ENCODE data around the gene DOLPP1. TPM values are rescaled to one million over a fixed set of nuclear protein-coding genes. Genes with fewer than 3 reads are reported as not detected.

DOLPP1 gene
- total RNA-seq, 1 donor = 12.4 TPM

DNA sequence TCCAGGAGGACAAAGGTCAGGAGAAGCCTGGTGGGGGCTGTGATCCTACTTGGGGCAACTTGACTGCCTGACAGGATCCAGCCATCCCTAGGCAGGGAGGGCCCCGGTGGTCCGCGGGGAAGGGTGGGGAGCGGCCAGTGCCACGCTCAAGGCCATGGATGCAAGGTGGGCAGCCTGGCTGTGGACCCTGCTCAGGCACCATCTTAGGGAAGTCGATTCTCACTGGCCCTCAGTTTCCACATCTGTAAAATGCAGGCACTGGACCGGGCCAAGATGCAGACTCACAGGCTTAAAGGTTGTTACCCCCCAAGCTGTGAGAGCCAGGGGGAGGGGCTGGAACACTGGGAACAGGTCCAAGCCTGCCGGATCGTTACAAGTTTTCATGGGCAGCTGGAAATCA lies 8.7 kb upstream of the DOLPP1 start:
- no peak for DNase-seq (ENCODE audit: low read depth)
- TF ChIP-seq, protein P1, sequence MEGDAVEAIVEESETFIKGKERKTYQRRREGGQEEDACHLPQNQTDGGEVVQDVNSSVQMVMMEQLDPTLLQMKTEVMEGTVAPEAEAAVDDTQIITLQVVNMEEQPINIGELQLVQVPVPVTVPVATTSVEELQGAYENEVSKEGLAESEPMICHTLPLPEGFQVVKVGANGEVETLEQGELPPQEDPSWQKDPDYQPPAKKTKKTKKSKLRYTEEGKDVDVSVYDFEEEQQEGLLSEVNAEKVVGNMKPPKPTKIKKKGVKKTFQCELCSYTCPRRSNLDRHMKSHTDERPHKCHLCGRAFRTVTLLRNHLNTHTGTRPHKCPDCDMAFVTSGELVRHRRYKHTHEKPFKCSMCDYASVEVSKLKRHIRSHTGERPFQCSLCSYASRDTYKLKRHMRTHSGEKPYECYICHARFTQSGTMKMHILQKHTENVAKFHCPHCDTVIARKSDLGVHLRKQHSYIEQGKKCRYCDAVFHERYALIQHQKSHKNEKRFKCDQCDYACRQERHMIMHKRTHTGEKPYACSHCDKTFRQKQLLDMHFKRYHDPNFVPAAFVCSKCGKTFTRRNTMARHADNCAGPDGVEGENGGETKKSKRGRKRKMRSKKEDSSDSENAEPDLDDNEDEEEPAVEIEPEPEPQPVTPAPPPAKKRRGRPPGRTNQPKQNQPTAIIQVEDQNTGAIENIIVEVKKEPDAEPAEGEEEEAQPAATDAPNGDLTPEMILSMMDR (IDR thresholded peaks at IDR 0.05; ENCODE audit: insufficient read depth, low read length) = no peak
- H3K4me3 ChIP-seq (ENCODE audit: low read depth, low read length) = no peak overlapping the region

DNA sequence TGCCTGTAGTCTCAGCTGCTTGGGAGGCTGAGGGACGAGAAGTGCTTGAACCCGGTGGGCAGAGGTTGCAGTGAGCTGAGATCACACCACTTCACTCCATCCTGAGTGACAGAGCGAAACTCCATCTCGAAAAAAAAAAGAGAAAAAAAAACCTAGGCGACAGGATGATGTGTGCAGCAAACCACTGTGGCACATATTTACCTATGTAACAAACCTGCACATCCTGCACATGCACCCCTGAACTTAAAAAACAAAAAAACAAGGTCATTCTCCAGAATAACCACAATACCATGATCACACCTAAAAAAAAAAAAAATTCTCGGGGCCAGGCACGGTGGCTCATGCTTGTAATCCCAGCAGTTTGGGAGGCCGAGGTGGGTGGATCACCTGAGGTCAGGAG lies 7.5 kb upstream of the DOLPP1 start:
- TF ChIP-seq, protein P1 (IDR thresholded peaks at IDR 0.05; ENCODE audit: insufficient read depth, low read length) = no peak
- no peak overlapping the region for H3K4me3 ChIP-seq (ENCODE audit: low read depth, low read length)
- DNase-seq (ENCODE audit: low read depth) = no peak

DNA sequence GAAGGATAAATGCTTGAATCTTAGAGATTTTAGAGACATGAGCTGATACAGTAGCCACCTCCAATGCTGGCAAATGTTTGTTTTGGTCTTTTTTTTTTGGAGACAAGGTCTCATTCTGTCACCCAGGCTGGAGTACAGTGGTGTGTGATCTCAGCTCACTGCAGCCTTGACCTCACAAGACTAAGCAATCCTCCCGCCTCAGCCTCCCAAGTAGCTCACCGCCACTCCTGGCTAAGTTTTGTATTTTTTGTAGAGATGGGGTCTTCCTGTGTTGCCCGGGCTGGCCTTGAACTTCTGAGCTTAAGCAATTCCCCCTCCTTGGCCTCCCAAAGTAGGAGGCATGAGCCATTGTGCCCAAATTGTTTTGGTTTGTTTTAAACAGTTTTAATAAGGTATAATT lies 6.8 kb upstream of the DOLPP1 start:
- DNase-seq (ENCODE audit: low read depth) = no peak
- H3K4me3 ChIP-seq (ENCODE audit: low read depth, low read length) = no peak overlapping the region
- TF ChIP-seq, protein P1 (IDR thresholded peaks at IDR 0.05; ENCODE audit: insufficient read depth, low read length) = no peak

DNA sequence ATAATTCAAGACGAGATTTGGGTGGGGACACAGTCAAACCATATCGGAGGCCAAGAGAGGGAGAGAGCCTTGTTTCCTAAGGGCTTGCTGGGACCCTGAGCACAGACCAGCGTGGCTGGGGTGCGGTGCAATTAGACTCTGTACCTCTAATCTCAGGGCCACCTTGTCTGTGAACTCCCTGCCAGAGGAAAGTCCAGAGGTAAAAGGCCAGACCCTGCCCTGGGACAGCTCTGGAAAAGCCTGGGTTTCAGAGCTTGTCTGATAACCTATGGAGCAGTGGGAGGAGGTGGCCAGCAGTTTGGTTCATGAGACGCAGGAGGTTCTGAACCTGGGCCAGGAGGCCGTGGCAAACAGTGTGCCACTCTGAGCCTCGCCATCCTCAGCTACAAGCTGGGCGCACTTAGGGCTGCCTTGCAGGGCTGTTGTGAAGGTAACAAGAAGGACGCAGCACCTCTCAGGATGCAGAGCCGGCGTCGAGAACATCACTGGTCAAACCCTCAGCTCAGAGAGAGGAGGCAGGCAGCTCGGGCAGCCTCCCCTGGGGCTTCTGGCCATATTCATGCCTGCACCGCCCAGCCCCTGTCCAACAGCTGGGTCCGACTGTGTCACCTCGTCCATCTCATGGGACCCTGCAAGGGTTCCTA lies 4.8 kb upstream of the DOLPP1 start:
- H3K4me3 ChIP-seq (ENCODE audit: low read depth, low read length) = no peak overlapping the region
- TF ChIP-seq, protein P1 (IDR thresholded peaks at IDR 0.05; ENCODE audit: insufficient read depth, low read length) = no peak
- DNase-seq (ENCODE audit: low read depth) = no peak

DNA sequence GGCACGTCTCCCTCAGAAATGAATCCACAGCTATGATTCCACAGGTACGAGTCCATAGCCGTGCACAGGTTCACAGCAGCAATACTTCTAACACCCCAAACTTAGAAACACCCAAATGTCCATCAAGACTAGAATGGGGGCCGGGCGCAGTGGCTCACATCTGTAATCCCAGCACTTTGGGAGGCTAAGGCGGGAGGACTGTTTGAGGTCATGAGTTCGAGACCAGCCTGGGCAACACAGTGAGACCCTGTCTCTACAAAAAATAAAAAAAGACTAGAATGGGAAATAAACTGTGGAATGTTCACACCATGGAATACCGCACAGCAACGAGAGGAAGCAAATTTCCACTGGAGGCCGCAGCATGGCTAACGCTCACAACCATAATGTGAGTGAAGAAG lies 4.3 kb upstream of the DOLPP1 start:
- no peak for DNase-seq (ENCODE audit: low read depth)
- H3K4me3 ChIP-seq (ENCODE audit: low read depth, low read length) = no peak overlapping the region
- TF ChIP-seq, protein P1 (IDR thresholded peaks at IDR 0.05; ENCODE audit: insufficient read depth, low read length) = no peak

DNA sequence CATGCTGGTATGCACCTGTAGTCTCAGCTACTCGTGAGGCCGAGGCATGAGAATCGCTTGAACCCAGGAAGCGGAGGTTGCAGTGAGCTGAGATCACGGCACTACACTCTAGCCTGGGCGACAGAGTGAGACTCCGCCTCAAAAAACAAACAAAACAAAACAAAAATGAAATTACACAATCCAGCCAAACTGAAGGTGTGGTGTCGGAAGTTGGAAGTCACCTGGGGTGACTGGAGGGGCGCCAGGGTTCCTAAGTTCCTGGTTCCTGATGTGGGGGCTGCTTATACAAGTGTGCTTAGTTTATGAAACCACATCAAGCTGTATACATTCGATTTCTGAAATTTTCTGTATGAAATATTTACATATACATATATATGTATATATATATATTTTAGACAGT lies 3.7 kb upstream of the DOLPP1 start:
- TF ChIP-seq, protein P1 (IDR thresholded peaks at IDR 0.05; ENCODE audit: insufficient read depth, low read length) = no peak
- no peak for DNase-seq (ENCODE audit: low read depth)
- H3K4me3 ChIP-seq (ENCODE audit: low read depth, low read length) = no peak overlapping the region
